Measurements from ENCODE around the gene PACS1.
"Not testable (repeated sequence)": the region's sequence is repeated elsewhere in the genome, so short reads cannot be mapped to it uniquely, and the experiment has no call there.

The PACS1 gene

GRCh38 chr11:66076561-66076960 lies 6.5 kb downstream of the PACS1 start:
- DNase-seq = no peak

GRCh38 chr11:66077927-66078326 lies 7.9 kb downstream of the PACS1 start:
- DNase-seq = no peak

GRCh38 chr11:66078949-66079348 lies 8.9 kb downstream of the PACS1 start:
- DNase-seq = not testable (repeated sequence)

GRCh38 chr11:66080055-66080817 lies 10.2 kb downstream of the PACS1 start:
- peak; percentile 69 to 70 for DNase-seq

- peak; percentile 65 to 72 for DNase-seq
Observed at GRCh38 chr11:66081505-66081904, 11.4 kb downstream of the PACS1 start.

- DNase-seq = no peak
Observed at GRCh38 chr11:66082946-66083698, 13.1 kb downstream of the PACS1 start.

- DNase-seq = no peak
Observed at GRCh38 chr11:66083767-66084166, 13.7 kb downstream of the PACS1 start.

DNA sequence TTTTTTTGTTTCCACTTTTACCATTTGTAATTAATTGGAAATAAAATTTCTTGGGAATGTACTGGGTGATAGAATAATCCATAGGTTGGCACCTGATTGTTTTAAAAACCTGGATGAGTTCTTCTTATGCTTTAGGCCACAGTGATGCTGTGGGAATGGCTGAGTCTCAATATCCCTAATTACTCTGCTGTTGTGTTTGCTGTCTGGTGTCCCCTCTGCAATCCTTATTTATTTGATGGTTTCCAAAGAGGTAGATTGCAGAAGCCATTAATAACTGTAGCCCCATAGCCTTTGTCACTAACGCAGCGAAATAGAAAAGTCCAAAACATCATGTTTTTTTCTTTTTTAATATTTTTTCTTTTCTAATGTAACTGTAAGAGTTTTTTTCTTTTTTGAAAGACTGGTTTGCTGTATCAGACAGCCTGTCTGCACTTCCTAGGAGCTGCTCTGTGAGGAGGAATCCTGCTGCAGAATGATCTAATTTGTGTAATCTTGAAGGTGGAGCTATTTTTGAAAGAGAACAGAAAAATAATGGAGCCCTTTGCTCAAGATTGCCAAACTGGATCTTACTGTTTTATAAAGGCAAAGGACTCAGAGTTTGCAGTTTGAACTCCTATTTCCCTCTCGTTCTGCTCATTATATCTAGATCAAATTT lies 14.9 kb downstream of the PACS1 start:
- DNase-seq = no peak

DNA sequence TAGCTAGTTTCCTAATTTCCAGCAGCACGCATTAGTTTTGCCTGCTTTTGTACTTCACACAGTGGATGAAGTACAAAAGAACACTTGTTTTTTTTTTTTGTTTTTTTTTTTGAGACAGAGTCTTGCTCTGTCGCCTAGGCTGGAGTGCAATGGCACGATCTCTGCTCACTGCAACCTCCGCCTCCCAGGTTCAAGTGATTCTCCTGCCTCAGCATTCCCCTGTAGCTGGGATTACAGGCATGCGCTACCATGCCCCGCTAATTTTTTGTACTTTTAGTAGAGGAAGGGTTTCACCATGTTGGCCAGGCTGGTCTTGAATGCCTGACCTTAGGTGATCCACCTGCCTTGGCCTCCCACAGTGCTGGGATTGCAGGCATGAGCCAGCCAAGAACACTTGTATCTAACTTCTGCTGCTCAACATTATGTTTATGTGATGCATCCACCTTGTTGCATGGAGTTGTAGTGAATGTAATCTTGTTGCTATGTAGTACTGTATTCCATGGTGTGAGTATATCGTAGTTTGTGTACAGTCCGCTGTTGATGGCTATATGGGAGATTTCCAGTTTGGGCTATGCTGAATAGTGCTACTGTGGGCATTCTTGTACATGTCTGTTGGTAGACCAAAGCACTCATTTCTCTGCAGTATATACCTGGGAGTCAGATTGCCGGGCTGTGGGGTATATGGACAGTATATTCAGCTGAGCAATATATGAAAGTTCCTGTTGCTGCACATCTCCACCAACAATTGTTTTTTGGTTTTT lies 17.3 kb downstream of the PACS1 start:
- DNase-seq = no peak

- no peak for DNase-seq
Observed at GRCh38 chr11:66089067-66089466, 19.0 kb downstream of the PACS1 start.

DNA sequence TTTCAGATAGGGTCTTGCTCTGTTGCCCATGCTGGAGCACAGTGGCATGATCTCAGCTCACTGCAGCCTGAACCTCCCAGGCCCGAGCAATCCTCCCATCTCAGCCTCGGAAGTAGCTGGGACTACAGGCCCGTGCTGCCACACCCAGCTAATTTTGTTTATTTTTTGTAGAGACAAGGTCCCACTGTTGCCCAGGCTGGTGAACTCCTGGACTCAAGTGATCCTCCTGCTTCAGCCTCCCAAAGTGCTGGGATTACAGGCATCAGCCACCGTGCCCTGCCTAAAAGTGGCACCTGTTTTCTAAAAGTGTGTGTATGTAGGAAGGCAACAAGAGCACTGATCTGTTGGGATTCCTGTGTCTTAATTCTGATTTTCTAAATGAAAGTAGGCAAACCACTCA lies 20.2 kb downstream of the PACS1 start:
- no peak for DNase-seq

- not testable (repeated sequence) for DNase-seq
Observed at GRCh38 chr11:66092125-66092524, 22.1 kb downstream of the PACS1 start.

GRCh38 chr11:66099746-66100145 lies 29.7 kb downstream of the PACS1 start:
- DNase-seq = not testable (repeated sequence)

DNA sequence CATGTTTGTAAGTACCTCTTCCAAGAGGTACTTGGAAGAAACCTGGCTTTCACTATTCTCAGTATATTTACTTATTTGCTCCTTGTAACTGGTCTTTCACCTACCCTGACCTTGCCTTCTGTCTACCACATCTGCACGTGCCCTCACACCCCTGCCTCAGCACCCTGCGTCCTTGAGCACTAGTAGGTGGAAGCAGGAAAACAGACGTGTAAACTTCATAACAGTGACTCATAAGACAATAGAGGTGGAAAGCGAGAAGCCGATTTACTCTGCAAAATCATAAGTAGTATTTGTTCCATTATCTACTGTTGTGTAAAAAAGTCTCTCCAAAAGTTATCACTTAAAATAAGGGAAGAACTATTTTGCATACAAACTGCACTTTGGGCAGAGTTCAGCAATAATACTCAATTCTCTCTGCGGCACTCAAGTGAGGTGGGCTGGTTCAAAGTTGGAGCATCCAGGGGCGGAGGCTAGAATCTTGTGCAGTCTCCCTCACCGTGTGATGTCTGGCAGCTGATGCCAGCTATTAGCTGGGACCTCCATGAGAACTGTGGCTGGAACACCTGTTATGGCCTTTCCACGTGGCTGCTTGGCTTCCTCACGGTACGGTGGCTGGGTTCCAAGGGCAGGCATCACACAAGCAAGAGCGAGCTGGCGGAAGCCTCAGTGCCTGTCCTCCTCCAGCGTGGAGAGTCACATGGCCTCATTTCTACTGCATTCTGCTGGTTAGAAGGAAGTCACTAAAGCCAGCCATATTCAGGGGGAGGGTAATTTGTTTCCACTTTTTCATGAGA lies 30.4 kb downstream of the PACS1 start:
- peak; percentile 74 to 77 for DNase-seq

DNA sequence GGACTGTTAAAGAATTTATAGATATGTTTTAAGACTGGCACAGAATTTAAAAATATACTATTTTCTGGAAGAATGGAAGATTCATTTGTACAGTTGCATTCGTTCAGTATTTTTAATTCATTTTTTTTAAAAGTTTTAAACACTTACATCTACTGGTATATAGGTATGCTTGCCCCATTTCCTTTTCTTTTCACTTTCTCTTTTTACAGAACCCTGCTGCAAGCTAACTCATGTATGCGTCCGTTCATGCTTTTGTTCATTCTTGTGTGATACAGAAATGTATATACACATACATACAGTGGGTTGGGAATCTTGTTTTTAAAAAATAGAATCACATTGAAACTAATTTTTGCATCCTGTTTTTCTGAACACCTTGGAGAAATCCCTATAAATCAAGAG lies 31.0 kb downstream of the PACS1 start:
- no peak for DNase-seq

GRCh38 chr11:66104057-66104638 lies 34.1 kb downstream of the PACS1 start:
- DNase-seq = no peak

- peak; percentile 50 to 69 for DNase-seq
Observed at GRCh38 chr11:66106786-66107599, 36.9 kb downstream of the PACS1 start.

DNA sequence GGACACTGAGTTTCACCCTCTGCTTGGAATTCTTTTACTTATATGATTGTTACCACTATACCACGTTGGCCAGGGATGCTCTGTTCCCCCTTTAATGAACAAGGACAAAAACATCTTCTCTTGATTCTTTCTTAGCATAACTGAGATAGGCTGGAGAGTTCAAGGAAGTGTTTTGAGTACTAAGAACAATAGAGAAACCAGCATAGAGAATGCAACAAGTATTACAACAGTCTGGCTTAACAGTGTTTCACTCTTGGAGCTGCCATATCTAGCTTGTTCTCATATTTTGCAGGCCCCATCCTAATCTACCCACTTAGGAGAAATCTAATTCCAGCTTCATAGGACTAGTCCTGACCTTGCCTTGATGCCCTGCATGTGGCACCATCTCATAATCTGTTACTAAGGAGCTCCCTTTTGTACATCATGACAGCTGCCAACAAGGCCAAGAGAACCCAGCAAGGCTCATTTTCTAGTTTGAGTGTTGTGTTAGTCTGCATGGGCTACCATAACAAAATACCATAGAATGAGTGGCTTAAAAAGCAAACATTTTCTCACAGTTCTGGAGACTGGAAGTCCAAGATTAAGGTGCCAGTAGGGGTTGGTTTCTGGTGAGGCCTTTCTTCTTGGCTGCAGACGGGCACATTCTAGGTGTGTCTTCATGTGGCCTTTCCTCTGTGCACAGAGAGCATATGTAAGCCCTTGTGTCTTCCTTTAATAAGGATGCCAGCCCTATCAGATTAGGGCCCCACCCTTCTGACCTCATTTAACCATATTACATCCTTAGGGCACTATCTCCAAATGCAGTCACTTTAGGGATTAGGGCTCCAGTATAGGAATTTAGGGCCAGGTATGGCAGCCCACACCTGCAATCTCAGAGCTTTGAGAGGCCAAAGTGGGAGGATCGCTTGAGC lies 37.8 kb downstream of the PACS1 start:
- no peak for DNase-seq

DNA sequence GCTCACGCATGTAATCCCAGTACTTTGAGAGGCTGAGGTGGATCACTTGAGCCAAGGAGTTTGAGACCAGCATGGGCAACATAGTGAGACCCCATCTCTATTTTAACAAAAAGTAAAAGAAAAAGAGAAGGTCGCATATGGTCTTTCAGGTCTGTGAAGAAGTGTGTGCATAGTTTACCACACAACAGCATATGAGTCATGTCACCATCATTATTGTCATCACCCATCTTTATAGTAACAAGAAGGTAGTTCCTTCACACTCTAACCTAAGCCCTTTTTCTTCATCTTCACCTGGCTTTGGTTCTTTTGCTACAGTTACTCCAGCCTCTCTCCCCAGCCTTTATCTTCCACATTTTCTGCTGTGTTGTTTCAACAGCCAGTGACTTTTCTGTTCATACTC lies 39.2 kb downstream of the PACS1 start:
- no peak for DNase-seq

GRCh38 chr11:66111158-66111557 lies 41.1 kb downstream of the PACS1 start:
- no peak for DNase-seq

Measured in activated T-cell treated with anti-CD3 and anti-CD28 coated beads, Interleukin-2, amount 50 U/mL, for 48 hours (primary cell).